Left ventricle myocardium inferior (tissue), 1 donor: Measurements from ENCODE around the gene PALD1. TPM values are rescaled to one million over a fixed set of nuclear protein-coding genes. Genes with fewer than 3 reads are reported as not detected.
"Not testable (repeated sequence)": the region's sequence is repeated elsewhere in the genome, so short reads cannot be mapped to it uniquely, and the experiment has no call there.

ENCODE experiments used
- DNase-seq: peaks from one replicate; pipeline ENCODE4 v3.0.0-alpha.2; 2020
- H3K27ac ChIP-seq: fragments of 200-600 bp; replicated peaks from 2 replicates; pipeline ENCODE4 v1.8.0; 2021
- H3K27me3 ChIP-seq: fragments of 200-600 bp; 2 replicates; pipeline ENCODE4 v1.8.0; 2021; ENCODE audit warnings: low read depth
- H3K36me3 ChIP-seq: fragments of 200-600 bp; 2 replicates; pipeline ENCODE4 v1.8.0; 2021
- H3K4me1 ChIP-seq: fragments of 200-600 bp; 2 replicates; pipeline ENCODE4 v1.8.0; 2021
- H3K4me3 ChIP-seq: fragments of 200-600 bp; 2 replicates; pipeline ENCODE4 v1.8.0; 2021; ENCODE audit warnings: mild to moderate bottlenecking, moderate library complexity
- H3K9me3 ChIP-seq: fragments of 200-600 bp; replicated peaks from 2 replicates; pipeline ENCODE4 v1.8.0; 2021
- intact Hi-C: fragments of 100-400 bp; cut with micrococcal nuclease; formaldehyde crosslinking; loops from one replicate; pipeline ENCODE4 v1.11.0; 2022
- total RNA-seq: library from RNA; stranded (reverse); fragmentation: NEBNext Ultra II Directional; extraction: Animal tissue kit (Norgen Biotek cat#: 25700); gene quantifications from one replicate; pipeline ENCODE4 v1.2.1, GENCODE V29; 2021
- TF ChIP-seq, protein P1 (sequence below): fragments of 200-600 bp; IDR thresholded peaks from 2 replicates; pipeline ENCODE4 v1.8.0; 2021; ENCODE audit warnings: antibody characterized with exemption, mild to moderate bottlenecking, borderline replicate concordance
- donor health status: DM: no; HTN: yes; CAD: no; lungs with severe emphysema.

PALD1 gene
- total RNA-seq, 1 donor from 2014 or later, result 5.1 TPM

DNA sequence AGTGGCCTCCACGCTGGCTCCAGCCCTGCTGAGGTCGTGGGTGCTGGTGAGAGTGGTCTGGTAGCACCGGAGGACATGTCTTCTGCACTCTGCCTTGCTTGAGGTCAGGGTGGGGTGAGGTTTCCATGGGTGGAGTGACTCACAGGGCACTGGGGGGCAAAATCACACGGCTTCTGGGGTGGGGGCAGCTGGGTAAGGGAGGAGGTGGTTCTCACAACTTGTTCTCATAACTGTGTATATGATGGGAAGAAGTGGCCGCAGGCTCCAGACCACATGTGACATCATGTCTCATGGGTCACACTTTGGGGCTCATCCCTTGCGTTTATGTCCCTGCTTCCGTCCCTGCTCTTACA lies 124.9 kb downstream of the PALD1 start:
- intact Hi-C loops, result no loop called here
- Histone ChIP-seq H3K27ac (no peak overlapping the region), H3K36me3 (no peaks in the 10 kb centered on the region), H3K4me1 (no peaks in the 10 kb centered on the region), H3K27me3 (no peaks in the 10 kb centered on the region), H3K9me3 (no peaks in the 10 kb centered on the region), H3K4me3 (no peak overlapping the region)
- TF ChIP-seq, protein P1, sequence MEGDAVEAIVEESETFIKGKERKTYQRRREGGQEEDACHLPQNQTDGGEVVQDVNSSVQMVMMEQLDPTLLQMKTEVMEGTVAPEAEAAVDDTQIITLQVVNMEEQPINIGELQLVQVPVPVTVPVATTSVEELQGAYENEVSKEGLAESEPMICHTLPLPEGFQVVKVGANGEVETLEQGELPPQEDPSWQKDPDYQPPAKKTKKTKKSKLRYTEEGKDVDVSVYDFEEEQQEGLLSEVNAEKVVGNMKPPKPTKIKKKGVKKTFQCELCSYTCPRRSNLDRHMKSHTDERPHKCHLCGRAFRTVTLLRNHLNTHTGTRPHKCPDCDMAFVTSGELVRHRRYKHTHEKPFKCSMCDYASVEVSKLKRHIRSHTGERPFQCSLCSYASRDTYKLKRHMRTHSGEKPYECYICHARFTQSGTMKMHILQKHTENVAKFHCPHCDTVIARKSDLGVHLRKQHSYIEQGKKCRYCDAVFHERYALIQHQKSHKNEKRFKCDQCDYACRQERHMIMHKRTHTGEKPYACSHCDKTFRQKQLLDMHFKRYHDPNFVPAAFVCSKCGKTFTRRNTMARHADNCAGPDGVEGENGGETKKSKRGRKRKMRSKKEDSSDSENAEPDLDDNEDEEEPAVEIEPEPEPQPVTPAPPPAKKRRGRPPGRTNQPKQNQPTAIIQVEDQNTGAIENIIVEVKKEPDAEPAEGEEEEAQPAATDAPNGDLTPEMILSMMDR, result no peak
- DNase-seq, result no peak

DNA sequence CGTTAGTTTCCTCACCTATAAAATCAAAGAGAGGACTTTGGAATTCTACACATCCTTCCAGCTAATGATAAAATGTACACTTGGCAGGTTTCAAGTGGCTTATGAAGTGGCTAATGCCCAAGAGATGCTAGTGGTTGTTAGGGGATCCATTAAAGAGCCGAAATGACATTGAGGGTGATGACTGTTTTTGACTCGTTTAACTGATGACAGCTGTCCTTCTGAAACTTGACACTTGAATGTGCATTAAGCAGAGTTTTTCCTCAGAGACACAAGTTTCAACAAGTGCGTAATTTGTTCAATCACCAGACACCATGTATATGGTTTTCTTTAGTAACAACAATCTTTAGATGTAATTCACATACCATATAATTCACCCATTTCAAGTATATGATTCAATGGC lies 125.5 kb downstream of the PALD1 start:
- no peaks in the 10 kb centered on the region for H3K36me3 ChIP-seq
- no peaks in the 10 kb centered on the region for H3K9me3 ChIP-seq
- no peak overlapping the region for H3K4me3 ChIP-seq
- H3K4me1 ChIP-seq, result no peaks in the 10 kb centered on the region
- H3K27me3 ChIP-seq, result no peaks in the 10 kb centered on the region
- TF ChIP-seq, protein P1, result no peak
- H3K27ac ChIP-seq, result no peak overlapping the region
- no peak for DNase-seq
- intact Hi-C loops, result no loop called here

DNA sequence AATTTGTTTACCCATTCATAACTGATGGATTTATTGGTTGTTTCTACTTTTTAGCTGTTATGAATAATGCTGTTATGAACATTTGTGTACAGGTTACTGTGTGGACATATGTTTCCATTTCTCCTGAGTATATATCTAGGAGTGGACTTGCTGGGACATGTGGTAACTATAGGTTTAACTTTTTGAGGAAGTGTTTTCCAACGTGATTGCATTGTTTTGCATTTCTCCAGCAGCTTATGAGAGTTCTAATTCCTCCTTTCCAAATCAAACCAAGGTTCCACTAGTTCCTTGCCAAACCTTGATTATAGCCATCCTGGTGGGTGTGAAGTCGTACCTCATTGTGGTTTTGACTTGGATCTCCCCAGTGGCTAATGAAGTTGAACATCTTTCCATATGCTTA lies 126.6 kb downstream of the PALD1 start:
- H3K4me1 ChIP-seq, result no peaks in the 10 kb centered on the region
- intact Hi-C loops, result no loop called here
- H3K27ac ChIP-seq, result no peak overlapping the region
- no peaks in the 10 kb centered on the region for H3K9me3 ChIP-seq
- TF ChIP-seq, protein P1, result no peak
- H3K4me3 ChIP-seq, result no peak overlapping the region
- no peaks in the 10 kb centered on the region for H3K27me3 ChIP-seq
- DNase-seq, result no peak
- no peaks in the 10 kb centered on the region for H3K36me3 ChIP-seq

DNA sequence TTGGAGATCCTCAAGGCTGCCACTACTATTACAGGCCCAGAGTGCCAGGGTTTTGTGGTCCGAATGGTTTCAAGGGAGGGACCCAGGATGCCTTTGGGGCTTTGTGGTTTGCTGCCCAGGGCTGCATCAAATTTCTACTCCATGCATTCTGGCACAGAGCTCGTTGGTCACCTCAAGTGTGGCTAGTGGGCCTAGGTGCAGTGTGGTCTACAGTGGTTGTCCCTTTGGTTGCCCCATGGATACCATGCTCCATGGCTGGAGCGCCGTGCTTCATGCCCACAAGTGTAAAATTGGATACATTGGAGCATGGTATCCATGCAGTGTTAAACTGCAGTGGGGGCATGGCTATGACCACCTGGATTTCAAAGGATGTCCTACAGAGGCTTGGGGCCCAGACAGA lies 129.4 kb downstream of the PALD1 start:
- H3K36me3 ChIP-seq, result no peaks in the 10 kb centered on the region
- H3K27ac ChIP-seq, result no peak overlapping the region
- no peaks in the 10 kb centered on the region for H3K4me1 ChIP-seq
- no peaks in the 10 kb centered on the region for H3K27me3 ChIP-seq
- TF ChIP-seq, protein P1, result no peak
- H3K4me3 ChIP-seq, result no peak overlapping the region
- intact Hi-C loops, result no loop called here
- no peaks in the 10 kb centered on the region for H3K9me3 ChIP-seq
- DNase-seq, result no peak

DNA sequence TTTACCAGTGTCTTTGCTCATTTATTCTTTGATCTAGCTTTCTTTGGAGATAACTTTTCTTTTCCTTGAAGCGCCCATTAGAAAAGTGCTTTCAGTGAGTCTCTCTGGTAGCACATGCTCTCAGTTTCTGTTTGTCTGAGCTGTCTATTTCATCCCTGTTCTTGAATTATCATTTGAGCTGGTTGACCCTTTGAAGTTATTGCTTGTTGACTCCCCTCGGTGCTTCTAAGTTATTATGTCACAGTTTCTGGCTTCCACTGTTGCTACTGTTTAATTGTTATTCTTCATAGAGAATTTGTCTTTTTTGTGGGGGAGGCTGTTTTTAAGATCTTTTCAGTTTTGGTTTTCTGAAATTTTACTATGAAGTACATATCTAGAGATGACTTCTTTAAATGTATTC lies 135.4 kb downstream of the PALD1 start:
- Histone ChIP-seq H3K27ac (no peak overlapping the region), H3K9me3 (peaks cover under 1% of the 10 kb centered on the region), H3K4me3 (no peak overlapping the region), H3K36me3 (no peaks in the 10 kb centered on the region), H3K27me3 (no peaks in the 10 kb centered on the region), H3K4me1 (peaks cover 5% of the 10 kb centered on the region)
- intact Hi-C loops, result no loop called here
- DNase-seq, result no peak
- TF ChIP-seq, protein P1, result no peak

DNA sequence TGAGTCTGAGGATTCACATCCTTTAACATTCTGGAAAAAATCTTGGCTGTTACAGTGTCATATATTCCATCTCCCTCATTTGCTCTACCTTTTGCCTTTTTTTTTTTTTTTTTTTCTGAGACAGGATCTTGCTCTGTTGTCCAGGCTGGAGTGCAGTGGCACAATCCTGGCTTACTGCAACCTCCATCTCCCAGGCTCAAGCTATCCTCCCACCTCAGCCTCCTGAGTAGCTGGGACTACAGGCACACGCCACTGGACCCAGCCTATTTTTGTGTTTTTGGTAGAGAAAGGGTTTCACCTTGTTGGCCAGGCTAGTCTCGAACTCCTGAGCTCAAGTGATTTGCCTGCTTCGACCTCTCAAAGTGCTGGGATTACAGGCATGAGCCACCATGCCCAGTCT lies 135.8 kb downstream of the PALD1 start:
- H3K36me3 ChIP-seq, H3K4me3 ChIP-seq, intact Hi-C loops, H3K9me3 ChIP-seq, H3K27ac ChIP-seq, H3K27me3 ChIP-seq, DNase-seq, H3K4me1 ChIP-seq: not testable (repeated sequence)
